GM12878 (cell line): ENCODE results near the gene EFNA3.
A peak's percentile ranks its signal among the peaks of the same experiment; 100 is the strongest.

Experiments
- BACH1 ChIP-seq: fragments of 450-650 bp; IDR thresholded peaks from 2 replicates; pipeline ENCODE4 v1.6.1; 2017; ENCODE audit warnings: mild to moderate bottlenecking, borderline replicate concordance
- CREB1 ChIP-seq: IDR thresholded peaks from 2 replicates; pipeline ENCODE4 v1.6.1; 2012; ENCODE audit warnings: low read depth, mild to moderate bottlenecking, inconsistent platforms
- CREM ChIP-seq: IDR thresholded peaks from 2 replicates; pipeline ENCODE4 v1.6.1; 2014; ENCODE audit warnings: antibody characterized with exemption, low read depth
- EZH2 ChIP-seq: IDR thresholded peaks from 2 replicates; pipeline ENCODE4 v1.6.1; 2012; ENCODE audit warnings: low read depth, mild to moderate bottlenecking, control low read depth, inconsistent platforms, low read length, borderline replicate concordance; ENCODE audit not compliant: control insufficient read depth
- JUND ChIP-seq: IDR thresholded peaks from 2 replicates; pipeline ENCODE4 v1.6.1; 2012; ENCODE audit warnings: low read depth, mild to moderate bottlenecking, low read length, improper control_type of control experiment, moderate library complexity
- NBN ChIP-seq: fragments of 450-650 bp; IDR thresholded peaks from 2 replicates; pipeline ENCODE4 v1.6.1; 2016
- NRF1 ChIP-seq: conservative IDR thresholded peaks from 2 replicates; pipeline ENCODE4 v1.6.1; 2011; ENCODE audit warnings: mild to moderate bottlenecking, low read depth, low read length, improper control_type of control experiment
- POLR2A ChIP-seq: IDR thresholded peaks from 2 replicates; pipeline ENCODE4 v1.6.1; 2011; ENCODE audit warnings: low read depth, mild to moderate bottlenecking, low read length
- SMAD1 ChIP-seq: fragments of 450-650 bp; IDR thresholded peaks from 2 replicates; pipeline ENCODE4 v1.6.1; 2018; ENCODE audit warnings: mild to moderate bottlenecking, low read depth; ENCODE audit not compliant: partially characterized antibody
- TARDBP ChIP-seq: IDR thresholded peaks from 2 replicates; pipeline ENCODE4 v1.6.1; 2016; ENCODE audit warnings: borderline replicate concordance
- TF ChIP-seq, protein P1 (sequence below): fragments of 450-650 bp; IDR thresholded peaks from 2 replicates; pipeline ENCODE4 v1.6.1; 2017; ENCODE audit warnings: mild to moderate bottlenecking, moderate library complexity
- TF ChIP-seq, protein P2 (sequence below), 3 experiments: IDR thresholded peaks in 2 of 3; conservative IDR thresholded peaks in 1 of 3; 2 replicates each; pipeline ENCODE4 v1.5.1; 2011; ENCODE audit warnings: low read depth in 3 of 3, low read length in 3 of 3, mild to moderate bottlenecking in 3 of 3, control low read depth in 2 of 3, moderate library complexity in 2 of 3, inconsistent platforms in 1 of 3, mixed read lengths in 1 of 3; ENCODE audit not compliant: control insufficient read depth in 2 of 3, insufficient read depth in 1 of 3; ENCODE audit errors: extremely low read depth in 1 of 3
- TF ChIP-seq, protein P3 (sequence below): IDR thresholded peaks from 2 replicates; pipeline ENCODE4 v1.6.1; 2011; ENCODE audit warnings: low read depth, mild to moderate bottlenecking, low read length, moderate library complexity, borderline replicate concordance; ENCODE audit errors: extremely low read depth

DNA sequence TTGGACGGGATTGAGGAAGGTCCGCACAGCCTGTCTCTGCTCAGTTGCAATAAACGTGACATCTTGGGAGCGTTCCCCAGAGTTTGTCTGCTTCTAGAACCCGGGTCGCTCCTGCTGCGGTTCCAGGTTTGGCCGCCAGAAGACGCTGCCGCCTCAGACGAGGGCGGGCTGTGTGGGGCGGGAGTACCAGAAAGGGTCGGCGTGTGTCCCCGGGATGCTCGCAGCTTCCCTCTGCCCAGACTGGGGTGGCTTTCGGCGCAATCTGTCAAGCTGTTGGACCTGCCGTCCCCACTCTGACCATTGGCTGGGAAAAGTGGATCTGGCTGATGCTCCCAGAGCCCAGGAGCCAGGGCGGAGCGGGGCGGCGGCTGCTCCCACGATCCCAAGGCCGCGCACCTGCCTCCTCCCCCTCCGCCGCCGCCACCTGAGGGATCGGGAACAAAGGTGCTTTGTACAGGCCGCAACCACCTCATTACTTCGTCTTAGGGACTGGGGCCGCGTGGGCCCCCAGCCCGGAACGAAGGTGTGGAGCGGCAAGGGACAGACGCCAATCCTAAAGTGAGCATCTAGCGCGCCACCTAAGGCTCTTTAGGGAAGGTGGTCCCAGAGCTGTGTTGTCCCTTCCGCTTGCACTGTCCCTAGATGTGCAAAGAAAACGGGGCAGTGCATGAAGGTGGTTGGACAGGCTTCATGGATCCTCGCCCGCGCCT, 15.8 kb upstream of the EFNA3 start:
- TF ChIP-seq CREM, result no peak
- TF ChIP-seq SMAD1, result no peak
- TF ChIP-seq, protein P1, sequence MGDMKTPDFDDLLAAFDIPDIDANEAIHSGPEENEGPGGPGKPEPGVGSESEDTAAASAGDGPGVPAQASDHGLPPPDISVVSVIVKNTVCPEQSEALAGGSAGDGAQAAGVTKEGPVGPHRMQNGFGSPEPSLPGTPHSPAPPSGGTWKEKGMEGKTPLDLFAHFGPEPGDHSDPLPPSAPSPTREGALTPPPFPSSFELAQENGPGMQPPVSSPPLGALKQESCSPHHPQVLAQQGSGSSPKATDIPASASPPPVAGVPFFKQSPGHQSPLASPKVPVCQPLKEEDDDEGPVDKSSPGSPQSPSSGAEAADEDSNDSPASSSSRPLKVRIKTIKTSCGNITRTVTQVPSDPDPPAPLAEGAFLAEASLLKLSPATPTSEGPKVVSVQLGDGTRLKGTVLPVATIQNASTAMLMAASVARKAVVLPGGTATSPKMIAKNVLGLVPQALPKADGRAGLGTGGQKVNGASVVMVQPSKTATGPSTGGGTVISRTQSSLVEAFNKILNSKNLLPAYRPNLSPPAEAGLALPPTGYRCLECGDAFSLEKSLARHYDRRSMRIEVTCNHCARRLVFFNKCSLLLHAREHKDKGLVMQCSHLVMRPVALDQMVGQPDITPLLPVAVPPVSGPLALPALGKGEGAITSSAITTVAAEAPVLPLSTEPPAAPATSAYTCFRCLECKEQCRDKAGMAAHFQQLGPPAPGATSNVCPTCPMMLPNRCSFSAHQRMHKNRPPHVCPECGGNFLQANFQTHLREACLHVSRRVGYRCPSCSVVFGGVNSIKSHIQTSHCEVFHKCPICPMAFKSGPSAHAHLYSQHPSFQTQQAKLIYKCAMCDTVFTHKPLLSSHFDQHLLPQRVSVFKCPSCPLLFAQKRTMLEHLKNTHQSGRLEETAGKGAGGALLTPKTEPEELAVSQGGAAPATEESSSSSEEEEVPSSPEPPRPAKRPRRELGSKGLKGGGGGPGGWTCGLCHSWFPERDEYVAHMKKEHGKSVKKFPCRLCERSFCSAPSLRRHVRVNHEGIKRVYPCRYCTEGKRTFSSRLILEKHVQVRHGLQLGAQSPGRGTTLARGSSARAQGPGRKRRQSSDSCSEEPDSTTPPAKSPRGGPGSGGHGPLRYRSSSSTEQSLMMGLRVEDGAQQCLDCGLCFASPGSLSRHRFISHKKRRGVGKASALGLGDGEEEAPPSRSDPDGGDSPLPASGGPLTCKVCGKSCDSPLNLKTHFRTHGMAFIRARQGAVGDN, result no peak
- no peak for TF ChIP-seq JUND
- TF ChIP-seq, protein P2, sequence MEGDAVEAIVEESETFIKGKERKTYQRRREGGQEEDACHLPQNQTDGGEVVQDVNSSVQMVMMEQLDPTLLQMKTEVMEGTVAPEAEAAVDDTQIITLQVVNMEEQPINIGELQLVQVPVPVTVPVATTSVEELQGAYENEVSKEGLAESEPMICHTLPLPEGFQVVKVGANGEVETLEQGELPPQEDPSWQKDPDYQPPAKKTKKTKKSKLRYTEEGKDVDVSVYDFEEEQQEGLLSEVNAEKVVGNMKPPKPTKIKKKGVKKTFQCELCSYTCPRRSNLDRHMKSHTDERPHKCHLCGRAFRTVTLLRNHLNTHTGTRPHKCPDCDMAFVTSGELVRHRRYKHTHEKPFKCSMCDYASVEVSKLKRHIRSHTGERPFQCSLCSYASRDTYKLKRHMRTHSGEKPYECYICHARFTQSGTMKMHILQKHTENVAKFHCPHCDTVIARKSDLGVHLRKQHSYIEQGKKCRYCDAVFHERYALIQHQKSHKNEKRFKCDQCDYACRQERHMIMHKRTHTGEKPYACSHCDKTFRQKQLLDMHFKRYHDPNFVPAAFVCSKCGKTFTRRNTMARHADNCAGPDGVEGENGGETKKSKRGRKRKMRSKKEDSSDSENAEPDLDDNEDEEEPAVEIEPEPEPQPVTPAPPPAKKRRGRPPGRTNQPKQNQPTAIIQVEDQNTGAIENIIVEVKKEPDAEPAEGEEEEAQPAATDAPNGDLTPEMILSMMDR (IDR thresholded peaks at IDR 0.05 in 2 of 3, conservative IDR thresholded peaks at IDR 0.05 in 1 of 3; ENCODE audit: control insufficient read depth in 2 of 3, extremely low read depth in 1 of 3, insufficient read depth in 1 of 3, low read depth in 3 of 3, low read length in 3 of 3), result peak; percentile 94 to 98 (median 96)
- TF ChIP-seq, protein P3, sequence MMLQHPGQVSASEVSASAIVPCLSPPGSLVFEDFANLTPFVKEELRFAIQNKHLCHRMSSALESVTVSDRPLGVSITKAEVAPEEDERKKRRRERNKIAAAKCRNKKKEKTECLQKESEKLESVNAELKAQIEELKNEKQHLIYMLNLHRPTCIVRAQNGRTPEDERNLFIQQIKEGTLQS, result no peak
- no peak for TF ChIP-seq CREB1
- no peak for TF ChIP-seq TARDBP
- TF ChIP-seq POLR2A, result no peak
- TF ChIP-seq BACH1, result no peak
- TF ChIP-seq NBN, result peak; percentile 46; the same call in 1 of the 2 replicates
- no peak for TF ChIP-seq EZH2
- no peak for TF ChIP-seq NRF1
